Right ventricle myocardium superior (tissue), 1 donor: ENCODE data around the gene UGCG. TPM values are rescaled to one million over a fixed set of nuclear protein-coding genes. Genes with fewer than 3 reads are reported as not detected.

Experiments used
- ATAC-seq: fragments of 200-7000 bp; cut with Tn5 transposase; one replicate; pipeline ENCODE4 v1.9.1; 2020; ENCODE audit warnings: mild to moderate bottlenecking; ENCODE audit not compliant: poor library complexity
- DNase-seq: peaks from one replicate; pipeline ENCODE4 v3.0.0-alpha.2; 2020
- intact Hi-C: fragments of 100-400 bp; cut with DNase I; formaldehyde crosslinking; loops from one replicate; pipeline ENCODE4 v1.11.2; 2022
- total RNA-seq: library from RNA; stranded (reverse); fragmentation: NEBNext Ultra II Directional; extraction: Animal tissue kit (Norgen Biotek cat#: 25700); gene quantifications from one replicate; pipeline ENCODE4 v1.2.1, GENCODE V29; 2021
- donor health status: DM: no; HTN: yes; CAD: no; lungs with severe emphysema.

The UGCG gene
- total RNA-seq, 1 donor from 2014 or later, result 11.7 TPM

DNA sequence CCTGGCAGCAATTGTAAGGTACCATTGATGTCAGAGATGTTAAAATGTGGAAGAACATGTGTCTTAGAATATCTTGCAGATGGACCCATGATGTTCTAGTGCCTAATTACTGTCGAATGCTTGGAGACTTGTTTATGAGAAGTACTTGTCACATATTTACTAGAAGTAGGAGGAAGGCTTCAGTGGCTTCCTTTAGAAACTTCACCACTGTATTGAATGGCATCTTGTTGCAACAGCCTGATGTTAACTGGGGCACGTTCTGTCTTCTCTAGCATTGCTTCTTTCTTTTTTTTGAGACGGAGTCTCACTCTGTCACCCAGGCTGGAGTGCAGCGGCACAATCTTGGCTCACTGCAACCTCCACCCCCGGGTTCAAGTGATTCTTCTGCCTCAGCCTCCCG lies 16.5 kb downstream of the UGCG start:
- intact Hi-C loops, result no loop called here
- ATAC-seq, result no peak
- no peak for DNase-seq

DNA sequence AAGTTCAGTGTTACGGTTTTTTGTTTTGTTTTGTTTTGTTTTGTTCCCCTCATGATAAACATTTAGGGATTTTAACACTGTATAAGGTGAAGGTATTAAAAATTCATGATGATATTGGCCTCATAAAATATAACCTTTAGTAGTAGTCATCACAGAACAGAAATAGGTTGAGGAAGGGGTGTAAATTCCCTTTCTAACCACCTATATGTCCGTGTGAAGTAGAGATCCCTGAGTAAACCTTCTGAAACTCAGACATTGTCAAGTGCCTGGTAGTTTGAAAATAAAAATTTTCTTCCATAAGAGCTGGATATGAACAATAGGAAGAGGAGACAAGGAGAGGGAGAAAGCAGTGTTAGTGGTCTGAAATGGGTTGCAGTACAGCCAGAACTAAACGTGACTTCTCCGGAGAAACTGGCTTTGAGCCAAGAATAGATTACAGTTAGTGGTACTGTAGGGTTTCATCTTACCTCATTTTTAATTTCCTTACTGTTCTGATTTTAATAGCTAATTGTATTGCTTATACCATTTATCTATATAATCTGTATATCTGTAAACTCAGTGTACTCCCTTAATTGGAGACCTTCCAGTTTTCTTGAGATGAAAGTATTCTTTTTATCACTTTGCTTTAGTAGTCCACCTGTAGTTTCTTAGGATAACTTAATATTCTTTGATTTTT lies 18.3 kb downstream of the UGCG start:
- DNase-seq (no peak), ATAC-seq (peak; percentile 68)
- intact Hi-C loops, result no loop called here

DNA sequence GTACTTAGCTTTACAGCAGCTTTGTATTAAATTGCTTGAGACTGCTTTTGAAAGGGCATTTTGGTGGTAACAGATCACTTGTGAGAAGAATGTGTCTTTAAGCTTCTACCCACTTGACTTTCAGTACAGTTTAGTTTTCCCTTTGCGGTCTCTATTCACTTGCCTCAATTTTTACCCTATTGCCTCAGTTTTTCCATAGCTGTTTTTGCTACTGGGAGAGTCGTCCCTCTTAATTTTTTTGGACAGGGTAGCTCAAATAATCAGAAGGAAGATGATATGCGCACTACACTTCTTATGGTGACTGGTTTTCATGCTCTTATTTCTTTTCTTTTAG lies 18.8 kb downstream of the UGCG start:
- intact Hi-C loops, result no loop called here
- DNase-seq, result no peak
- ATAC-seq, result no peak

DNA sequence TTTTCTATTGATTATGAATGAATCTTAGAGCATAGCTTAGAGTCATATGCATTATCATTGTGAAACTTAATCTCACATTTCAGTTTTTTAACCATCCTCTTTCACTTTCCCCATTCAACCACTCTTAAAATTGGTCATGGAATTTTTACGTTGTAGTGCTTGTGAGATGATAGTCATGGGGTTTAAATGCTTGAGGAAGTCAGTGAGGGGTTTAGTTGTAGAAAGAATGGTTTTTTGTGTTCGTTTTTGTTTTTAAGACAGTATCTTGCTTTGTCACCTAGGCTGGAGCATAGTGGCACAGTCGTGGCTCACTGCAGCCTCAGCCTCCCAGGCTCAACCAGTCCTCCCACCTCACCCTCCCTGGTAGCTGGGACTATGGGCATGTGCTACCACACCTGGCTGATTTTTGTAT lies 19.6 kb downstream of the UGCG start:
- DNase-seq, result no peak
- ATAC-seq, result no peak
- intact Hi-C loops, result no loop called here

DNA sequence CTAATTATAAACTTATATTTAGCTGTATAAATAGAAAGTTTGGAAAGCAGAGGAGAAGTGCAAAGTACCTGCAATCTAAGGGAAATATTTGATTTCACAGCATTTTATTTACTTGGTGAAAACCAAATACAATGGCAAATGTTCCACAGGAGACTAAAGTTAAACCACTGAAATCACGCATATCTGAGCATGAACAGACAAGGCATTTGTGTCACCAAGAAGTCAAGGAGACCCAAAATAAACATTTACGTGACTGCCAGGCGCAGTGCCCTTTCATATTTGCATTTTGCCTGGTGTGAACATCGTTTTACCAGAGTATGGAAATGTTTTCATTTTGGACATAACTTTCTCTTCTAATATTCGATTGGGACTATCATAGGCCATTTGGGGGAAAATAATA lies 20.6 kb downstream of the UGCG start:
- DNase-seq (no peak), ATAC-seq (peak; percentile 27)
- intact Hi-C loops, result no loop called here

DNA sequence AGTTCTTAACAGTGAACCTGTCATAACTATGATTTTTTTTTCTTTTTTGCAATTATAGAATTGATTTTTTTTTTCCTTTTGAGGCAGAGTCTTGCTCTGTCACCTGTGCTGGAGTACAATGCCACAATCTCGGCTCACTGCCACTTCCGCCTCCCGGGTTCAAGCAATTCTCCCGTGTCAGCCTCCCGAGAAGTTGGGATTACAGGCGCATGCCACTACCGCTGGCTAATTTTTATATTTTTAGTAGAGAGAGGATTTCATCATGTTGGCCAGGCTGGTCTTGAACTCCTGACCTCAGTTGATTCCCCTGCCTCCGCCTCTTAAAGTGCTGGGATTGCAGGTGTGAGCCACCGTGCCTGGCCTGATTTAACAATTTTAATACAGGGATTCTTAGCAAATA lies 21.4 kb downstream of the UGCG start:
- intact Hi-C loops, result no loop called here
- DNase-seq, result no peak
- peak; percentile 33 for ATAC-seq

DNA sequence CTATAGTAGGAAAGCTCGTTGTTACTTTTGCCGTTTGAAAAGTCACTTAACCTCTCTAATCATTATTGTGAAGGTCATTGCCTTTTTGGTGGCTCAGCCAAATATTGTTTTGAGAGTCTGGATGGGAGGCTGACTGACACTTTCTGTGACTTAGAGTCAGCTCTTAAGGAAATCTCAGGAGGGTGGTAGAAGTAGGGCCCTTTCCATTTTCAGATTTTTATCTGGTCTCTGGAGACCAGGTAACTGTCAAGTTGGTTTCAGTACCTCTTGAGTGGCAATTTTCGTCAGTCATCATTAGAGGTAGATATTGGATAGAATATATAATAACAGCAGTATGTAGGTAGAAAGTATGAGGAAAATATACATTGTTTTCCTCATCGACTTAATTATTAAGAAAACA lies 23.3 kb downstream of the UGCG start:
- DNase-seq, result no peak
- intact Hi-C loops, result no loop called here
- ATAC-seq, result no peak

DNA sequence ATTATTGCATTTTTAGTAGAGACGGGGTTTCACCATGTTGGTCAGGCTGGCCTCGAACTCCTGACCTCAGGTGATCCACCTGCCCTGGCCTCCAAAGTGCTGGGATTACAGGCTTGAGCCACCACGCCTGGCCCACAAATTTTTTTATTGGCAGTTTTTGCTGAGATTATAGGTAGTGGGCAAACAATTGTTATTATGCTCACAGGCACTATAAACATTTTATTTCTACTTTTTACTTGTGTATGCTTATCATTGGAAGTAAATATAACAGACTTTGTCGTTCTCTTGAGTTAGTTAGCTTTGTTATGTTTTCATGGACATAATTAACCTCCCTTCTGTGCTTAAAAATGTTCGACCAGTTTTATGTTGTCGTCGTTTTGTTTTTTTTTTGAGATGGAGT lies 23.9 kb downstream of the UGCG start:
- intact Hi-C loops, result no loop called here
- DNase-seq (no peak), ATAC-seq (no peak)

DNA sequence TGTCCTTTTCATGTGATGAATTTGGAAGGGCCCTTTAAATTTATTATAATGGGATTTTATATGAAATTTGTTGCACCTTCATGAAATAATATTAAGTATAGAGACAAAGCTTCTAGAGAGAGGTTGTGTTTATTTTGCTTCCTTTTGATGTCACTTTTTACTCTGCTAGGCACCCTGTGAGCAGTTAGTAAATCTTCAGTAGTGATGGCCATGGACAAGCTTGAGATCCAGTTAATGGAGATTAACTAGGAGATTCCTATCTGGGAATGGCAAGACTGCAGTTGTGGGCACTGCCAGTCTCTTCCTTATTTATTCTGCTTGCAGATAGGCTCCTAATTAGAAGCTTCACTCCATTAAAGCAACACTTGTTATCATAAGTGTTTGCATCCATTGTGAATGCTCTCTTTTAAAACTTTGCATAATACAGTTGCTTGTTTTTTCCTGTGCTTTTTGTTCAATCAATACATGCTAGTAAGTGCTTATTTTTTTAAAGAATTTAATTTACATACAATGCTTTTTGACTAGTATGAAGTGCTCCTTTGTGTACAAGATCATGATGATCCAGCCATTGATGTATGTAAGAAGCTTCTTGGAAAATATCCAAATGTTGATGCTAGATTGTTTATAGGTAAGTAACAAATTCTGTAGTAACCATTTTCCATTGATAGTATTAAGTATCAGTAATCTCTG lies 25.9 kb downstream of the UGCG start:
- no peak for DNase-seq
- intact Hi-C loops, result no loop called here

DNA sequence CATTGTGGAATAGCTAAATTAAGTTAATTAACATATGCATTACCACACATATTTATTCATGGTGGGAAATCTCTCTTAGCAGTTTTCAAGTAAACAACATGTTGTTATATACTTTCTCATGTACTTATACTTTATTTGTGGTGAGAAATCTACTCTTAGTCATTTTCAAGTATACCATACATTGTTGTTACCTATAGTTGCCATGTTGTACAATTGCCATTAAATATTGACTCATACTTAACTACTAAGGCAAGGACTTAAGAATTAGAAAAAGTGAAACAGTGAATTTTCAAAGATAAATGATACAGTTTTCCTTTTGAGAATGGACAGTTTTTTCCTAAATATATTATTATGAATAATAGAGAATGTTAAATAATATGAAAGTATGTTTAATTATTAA lies 27.7 kb downstream of the UGCG start:
- DNase-seq, result no peak
- ATAC-seq, result no peak
- intact Hi-C loops, result no loop called here

More for the DNA sequence above, 25.9 kb downstream of the UGCG start:
- no peak for ATAC-seq

DNA sequence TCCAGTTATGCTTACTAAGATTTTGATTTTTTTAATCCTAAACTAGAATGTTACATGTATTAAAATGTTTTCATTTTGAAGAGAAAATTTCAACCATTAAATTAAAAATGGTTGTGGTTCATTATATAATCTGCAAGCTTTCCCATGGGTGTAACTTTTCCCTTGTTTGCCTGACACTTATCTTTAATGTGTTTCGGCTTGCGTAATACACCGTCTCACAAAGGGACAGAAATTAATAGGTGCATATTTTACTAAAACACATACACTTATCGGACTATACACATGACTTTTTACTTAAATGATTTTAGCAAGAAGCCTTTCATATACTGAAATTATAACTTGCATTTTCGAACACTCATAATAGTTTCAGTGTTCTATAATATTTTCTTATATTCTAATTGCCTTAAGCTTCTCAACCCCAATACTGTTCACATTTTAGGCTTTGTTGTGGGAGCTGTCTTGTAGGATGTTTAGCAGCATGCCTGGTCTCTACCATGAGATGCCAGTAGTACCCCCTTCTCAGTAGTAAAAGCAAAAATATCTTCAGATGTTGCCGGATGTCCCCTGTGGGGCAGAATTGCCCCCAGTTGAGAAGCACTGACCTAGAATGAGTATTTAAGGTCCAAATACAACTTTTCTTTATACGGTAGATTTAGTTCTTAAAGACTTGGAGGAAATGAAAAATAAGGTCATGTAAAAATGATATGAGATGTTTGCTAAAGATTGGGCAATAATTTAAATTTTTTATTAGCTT lies 28.6 kb downstream of the UGCG start:
- DNase-seq, result no peak
- intact Hi-C loops, result no loop called here
- ATAC-seq, result no peak

DNA sequence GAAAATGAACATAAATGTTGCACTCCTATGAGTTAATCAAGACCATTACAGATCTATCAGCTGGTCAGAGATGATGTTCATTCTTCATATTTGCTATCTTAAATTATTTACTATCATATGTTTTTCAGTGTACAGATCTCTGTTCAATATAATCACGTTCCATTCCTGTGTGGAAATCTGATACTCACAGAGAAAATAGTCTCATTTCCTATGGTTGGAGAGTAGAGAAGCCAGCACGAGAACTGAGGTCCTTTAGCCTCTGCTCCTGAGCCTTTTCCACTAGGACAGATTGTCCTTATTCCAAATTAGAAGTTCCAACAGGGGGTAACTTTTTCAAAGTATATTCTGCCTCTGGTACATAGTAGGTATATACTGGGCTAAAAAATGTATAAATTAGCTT lies 29.2 kb downstream of the UGCG start:
- intact Hi-C loops, result no loop called here
- DNase-seq (no peak), ATAC-seq (no peak)

DNA sequence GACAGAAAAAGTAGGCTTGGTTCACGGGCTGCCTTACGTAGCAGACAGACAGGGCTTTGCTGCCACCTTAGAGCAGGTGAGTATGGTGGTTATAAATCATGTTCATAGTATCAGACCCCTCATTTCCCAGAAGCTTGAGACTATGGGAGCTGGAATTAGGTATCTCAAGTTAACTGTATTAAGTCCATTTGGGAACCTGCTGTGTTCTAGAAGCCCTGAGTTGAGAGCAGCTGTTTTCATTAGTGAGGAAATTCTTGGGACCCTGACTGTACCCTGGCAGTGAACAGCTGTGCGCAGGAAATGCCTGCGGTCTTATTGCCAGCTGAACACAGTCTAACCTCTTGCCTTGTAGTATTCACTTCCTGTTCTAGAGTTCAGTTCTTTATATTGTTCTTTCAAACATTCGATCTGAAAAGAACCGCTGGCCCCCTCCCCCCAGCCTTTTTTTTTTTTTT lies 29.8 kb downstream of the UGCG start:
- ATAC-seq (peak; percentile 79), DNase-seq (peak; percentile 50)

DNA sequence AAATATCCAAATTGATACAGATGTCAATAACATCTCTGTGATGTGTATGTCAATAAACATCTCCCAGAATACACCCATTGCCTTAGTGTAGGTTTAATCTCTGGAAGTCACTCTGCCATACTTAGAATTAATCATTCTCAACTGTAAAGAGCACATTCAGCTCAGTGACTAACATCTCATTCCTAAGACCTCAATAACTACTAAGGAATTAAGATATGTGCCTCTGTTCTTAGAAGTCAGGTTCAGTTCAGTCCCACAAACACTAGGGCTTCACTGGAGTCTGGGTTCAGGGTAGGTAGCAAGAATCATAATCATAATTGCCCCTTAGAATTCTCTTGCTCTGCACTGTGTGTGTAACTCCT lies 31.7 kb downstream of the UGCG start:
- intact Hi-C loops, result no loop called here
- ATAC-seq (no peak), DNase-seq (no peak)

More for the DNA sequence above, 29.8 kb downstream of the UGCG start:
- intact Hi-C loops, result no loop called here

DNA sequence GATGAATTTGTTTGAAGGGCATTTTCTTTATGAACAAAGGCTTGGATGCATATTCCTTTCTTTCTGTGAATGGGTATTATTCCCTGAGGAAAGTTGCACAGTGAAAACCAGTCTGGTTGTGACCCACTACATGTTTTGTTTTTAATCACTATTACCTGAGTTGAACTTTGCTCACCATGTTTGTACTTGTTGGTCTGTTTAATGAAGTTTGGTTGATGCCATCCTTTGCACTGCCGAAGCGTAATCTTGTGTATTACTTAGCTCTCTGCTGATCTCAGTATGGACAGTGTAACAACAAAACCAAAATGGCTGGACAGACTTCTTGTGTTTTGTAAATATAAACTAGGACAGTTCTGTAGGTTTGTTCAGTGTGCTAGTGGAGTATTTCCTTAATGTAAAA lies 38.1 kb downstream of the UGCG start:
- intact Hi-C loops, result no loop called here
- ATAC-seq (no peak), DNase-seq (no peak)

DNA sequence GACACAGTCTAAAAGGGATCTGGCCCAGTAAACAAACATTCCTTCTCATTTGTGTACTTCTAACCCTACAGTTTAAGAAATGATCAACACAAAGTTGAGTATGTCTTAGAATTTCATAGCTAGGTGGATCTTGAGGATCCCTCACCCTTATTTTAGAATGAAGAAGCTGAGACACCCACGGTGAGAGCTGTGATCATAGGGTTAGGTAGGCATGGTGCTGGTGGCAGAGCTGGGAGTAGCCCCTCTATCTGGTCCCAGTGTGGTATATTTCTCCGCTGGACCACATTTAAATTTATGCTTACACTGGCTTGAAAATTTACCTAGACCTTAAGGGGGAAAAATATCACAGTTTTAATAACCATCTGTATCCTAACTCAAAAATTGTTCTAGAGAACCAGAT lies 39.8 kb downstream of the UGCG start:
- ATAC-seq, result no peak
- intact Hi-C loops, result no loop called here
- no peak for DNase-seq

DNA sequence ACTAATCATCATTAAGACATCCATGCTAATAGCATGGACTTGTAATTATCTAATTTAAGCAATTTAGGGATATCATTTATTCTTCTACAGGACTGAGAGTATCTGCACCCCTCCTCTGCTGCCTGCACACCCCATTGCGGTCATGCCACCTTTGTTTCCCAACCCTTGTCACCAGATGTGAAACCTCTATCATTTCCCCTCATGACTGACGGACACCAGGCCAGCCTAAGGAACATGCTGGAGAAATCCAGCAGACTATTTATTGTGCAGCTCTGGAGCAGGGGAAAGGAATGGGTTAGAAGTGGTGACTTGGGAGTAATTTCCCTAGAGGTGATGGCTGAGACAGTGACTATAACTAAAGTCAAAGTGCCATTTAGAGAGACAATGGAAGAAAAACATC lies 40.7 kb downstream of the UGCG start:
- intact Hi-C loops, result no loop called here
- no peak for ATAC-seq

DNA sequence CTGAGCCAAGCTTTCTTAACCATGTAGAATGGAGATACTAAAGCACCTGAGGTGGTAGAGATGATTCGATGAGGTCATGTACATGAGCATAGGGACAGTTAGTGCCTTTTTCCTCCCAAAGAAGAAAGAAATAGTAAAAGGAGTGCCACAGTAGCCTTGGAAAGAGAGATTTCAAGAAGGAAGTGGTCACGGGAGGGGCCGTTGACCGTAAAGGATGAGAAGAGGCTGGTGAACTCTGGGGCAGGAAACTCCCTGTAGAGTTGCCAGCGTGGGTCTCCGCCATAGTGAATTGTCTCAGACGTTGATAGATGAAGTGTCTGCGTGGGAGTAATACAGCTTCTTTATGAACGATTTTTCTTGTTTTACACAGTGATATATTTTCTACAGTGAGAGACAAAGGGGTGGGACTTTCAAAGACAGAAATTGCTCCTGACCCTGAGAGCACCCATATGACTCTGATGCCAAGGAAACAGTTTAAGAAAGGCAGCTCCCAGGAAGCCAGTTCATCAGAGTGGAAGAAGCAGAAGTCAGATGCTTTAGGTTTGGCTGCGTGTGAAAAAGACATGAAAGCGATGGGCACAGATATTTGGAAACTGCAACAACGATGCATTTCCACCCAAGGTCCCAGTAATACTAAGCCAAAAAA lies 41.3 kb downstream of the UGCG start:
- peak; percentile 53 for DNase-seq

More for the DNA sequence above, 40.7 kb downstream of the UGCG start:
- DNase-seq, result no peak

DNA sequence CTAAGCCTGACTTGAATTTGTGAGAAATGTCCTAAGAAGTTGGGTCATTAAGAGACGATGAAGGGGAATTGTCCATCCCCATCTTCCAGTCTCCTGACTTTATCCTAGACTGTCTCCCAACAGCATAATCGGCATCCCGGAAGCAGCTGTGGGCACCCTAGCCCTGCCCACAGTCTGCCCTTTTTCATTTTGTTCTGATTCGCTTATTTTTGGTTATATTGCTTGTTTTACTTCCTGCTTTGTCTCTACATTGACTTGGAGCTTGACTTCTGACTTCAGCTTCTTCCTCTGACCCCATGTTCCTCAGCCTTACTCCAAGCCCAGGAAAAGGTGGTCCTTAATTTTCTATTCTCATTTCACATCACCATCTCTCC lies 41.8 kb downstream of the UGCG start:
- DNase-seq (no peak), ATAC-seq (peak; percentile 36)
- intact Hi-C loops, result no loop called here

More for the DNA sequence above, 41.3 kb downstream of the UGCG start:
- peak; percentile 64 for ATAC-seq
- intact Hi-C loops, result no loop called here

DNA sequence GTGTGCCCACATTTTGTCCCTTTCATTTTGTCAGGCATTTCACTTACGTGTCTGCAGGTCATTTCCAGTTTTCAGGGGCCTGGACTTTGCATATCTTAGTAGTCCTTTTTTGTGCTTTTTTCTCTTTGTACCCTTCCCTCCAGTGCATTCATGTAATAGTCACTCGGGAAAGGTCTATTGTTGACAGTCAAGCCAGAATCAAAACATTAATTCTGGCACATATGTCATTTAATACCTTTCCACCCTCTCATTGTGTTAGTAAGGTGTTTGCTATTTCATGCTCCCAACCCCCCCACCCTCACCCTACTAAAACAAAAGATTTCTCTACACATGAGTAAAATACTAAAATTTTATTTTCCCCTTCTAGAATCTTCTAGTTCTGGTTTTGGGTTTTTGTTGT lies 42.7 kb downstream of the UGCG start:
- ATAC-seq, result no peak
- no peak for DNase-seq
- intact Hi-C loops, result no loop called here
